CD1c-positive myeloid dendritic cell (primary cell): ENCODE data around the gene FAM199X.
"Not testable (repeated sequence)": the region's sequence is repeated elsewhere in the genome, so short reads cannot be mapped to it uniquely, and the experiment has no call there.

Source experiments
- DNase-seq: peaks from one replicate; pipeline ENCODE4 v3.0.0-alpha.2; 2016; ENCODE audit errors: extremely low spot score

The FAM199X gene

DNA sequence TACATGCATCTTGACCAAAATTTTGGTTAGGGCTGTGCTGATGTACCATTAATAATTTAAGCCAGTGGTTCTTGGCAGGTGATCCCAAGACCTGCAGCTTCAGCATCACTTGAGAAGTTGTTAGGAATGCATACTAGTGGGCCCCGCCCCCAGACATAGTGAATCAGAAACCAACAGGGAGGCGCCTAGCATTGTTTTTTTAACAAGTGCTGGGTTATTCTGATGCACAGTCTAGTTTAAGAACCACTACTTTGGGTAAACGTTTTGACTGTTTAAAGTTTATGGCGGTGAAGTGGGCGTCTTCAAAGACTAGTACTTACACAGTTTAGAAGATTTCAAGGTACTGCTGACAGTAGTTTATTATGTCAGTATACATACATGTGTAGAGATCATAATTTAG, 23.6 kb downstream of the FAM199X start:
- no peak for DNase-seq

DNA sequence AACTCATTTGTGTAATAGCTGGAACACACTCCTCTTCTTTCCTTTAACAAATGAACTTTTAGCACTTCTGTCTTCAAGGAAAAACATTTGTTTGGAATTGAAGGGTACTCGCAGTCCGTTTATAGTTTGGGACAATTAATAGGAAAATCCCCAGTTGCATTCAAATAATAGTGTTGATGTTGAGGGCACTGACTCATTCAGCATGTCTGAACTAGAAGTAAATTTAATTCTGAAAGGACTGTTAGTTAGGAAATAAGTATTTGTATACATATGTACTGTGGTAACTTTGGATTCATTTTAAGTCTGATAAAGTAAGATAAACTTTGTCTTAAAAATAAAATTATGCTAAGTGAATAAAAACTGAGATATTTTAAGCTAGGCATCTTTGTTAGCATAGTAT, 27.2 kb downstream of the FAM199X start:
- DNase-seq = no peak

DNA sequence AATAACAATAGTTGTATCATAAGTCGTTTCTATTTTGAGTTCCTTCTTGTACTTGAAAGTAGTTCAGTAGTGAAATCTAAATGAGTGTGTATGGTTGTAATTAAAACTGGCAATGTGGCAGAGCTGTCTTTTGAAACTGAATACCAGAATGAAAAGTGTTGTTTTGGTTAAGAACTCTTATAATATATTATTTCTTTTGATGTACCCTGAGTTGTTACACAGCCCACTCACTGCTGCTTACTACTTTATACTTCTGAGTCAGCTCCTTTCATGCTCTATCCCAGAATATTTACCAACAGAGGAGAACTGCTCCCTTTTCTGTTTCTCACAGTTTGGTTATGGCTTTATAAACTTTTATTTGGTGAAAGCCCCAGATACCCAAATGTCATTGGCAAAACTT, 28.8 kb downstream of the FAM199X start:
- no peak for DNase-seq

DNA sequence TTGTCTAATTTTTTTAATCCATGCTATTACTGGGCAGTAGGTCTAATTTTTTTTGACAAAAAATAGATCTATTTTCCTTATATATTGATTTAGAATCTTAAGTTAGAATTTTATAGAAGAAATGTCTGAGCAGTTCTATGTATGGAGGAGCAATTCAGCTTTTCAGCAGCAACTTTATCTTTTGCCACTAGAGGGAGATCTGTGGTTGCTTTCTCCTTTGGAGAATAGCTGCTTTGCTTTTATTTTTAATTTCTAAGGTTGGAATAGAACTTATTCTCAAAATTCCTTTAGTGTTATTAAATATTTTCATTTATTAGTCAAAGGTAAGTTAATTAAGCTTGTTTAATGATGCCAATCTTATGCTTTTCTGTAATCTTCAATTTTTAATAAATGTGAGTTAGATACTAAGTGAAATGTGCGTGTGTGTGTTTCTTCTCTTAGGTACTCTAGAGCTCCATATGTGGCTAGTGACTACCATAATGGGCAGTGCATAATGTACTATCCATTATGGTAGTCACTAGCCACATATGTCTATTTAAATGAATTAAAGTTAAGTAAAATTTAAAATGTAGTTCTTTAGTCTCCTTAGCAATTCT, 29.3 kb downstream of the FAM199X start:
- peak; percentile 25 for DNase-seq

DNA sequence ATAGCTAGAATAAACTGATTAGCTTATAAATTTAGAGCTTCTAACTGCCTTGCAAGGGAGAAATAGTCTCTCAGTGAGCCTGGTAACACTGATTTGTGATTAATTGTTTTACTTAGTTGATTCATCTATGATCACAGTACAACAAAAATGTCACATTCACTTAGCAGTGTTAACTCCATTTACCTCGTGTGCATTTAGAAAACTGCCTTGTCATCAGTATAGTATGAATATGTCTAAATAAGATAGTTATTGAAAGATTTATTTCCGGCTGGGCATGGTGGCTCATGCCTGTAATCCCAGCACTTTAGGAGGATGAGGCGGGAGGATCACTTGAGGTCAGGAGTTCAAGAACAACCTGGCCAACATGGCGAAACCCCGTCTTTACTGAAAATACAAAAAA, 39.3 kb downstream of the FAM199X start:
- DNase-seq = no peak

DNA sequence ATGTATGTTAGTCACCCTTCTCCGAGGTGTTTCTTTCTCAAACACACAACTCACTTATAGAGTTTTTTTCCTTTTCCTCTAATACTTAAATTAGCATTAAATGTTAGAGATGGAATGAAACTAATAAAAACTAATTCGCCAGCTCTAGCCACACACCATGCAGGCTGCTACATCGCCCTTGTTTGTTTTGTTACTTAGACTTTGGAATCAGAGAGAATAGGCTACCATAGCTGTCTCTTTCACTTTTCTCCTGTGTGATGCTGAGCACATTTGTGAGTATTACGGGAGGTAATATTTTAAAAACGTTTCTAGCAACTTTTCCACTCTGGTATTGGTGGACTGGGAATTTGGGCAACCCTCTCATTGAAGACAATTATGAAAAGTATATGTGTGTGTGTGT, 44.9 kb downstream of the FAM199X start:
- DNase-seq = no peak

DNA sequence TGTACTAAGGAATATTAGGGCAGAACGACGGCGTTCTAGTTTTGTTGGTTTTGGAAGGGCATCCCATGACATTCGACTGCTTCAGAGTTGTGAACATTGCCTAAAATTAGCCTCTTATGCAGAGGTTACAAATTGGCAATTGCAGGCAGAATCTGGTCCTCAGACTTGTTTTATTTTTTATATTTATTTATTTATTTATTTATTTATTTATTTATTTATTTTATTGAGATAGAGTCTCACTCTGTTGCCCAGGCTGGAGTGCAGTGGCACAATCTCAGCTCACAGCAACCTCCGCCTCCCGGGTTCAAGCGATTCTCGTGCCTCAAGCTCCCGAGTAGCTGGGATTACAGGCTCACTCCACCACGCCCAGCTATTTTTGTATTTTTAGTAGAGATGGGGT, 63.8 kb downstream of the FAM199X start:
- not testable (repeated sequence) for DNase-seq
